Lower leg skin (tissue), 3 donors: Measurements from ENCODE around the gene RAMP2.

Source experiments
- CTCF ChIP-seq, 3 donors: fragments of 450-650 bp; IDR thresholded peaks; one replicate each; pipeline ENCODE4 v1.5.1; 2016; ENCODE audit warnings: antibody characterized with exemption in 3 of 3, mild to moderate bottlenecking in 3 of 3, moderate library complexity in 2 of 3
- POLR2A ChIP-seq, 2 donors: fragments of 450-650 bp; IDR thresholded peaks; one replicate each; pipeline ENCODE4 v1.6.1; 2016 to 2017; ENCODE audit warnings: antibody characterized with exemption in 2 of 2, mild to moderate bottlenecking in 1 of 2, moderate library complexity in 1 of 2

GRCh38 chr17:42748908-42749798 is 11.9 kb upstream of the RAMP2 start:
- TF ChIP-seq CTCF (IDR thresholded peaks at IDR 0.05) (no peak), POLR2A (IDR thresholded peaks at IDR 0.05) (no peak)
